ENCODE data around the gene CRYBG1.

The CRYBG1 gene

DNA sequence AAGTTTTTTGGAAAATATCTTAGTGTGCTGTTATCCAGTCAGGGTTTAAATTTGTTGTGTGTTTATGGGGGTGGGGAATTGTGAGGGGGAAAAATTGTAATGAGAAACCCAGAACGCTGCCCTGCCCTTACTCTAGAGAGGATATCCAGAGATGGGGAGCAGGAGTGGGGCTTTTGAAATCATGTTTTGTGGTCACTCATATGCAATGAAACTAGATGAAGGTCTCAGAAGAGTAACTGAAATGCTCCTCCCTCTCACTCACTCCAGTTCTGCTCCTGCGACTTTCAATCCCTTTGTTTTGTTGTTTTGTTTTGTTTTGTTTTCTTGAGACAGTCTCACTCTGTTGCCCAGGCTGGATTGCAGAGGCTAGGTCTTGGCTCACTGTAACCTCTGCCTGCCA is 100.0 kb downstream of the CRYBG1 start:
- DNase-seq (ENCODE audit: extremely low read depth, low read depth) = no peak
- TF ChIP-seq, protein P1, sequence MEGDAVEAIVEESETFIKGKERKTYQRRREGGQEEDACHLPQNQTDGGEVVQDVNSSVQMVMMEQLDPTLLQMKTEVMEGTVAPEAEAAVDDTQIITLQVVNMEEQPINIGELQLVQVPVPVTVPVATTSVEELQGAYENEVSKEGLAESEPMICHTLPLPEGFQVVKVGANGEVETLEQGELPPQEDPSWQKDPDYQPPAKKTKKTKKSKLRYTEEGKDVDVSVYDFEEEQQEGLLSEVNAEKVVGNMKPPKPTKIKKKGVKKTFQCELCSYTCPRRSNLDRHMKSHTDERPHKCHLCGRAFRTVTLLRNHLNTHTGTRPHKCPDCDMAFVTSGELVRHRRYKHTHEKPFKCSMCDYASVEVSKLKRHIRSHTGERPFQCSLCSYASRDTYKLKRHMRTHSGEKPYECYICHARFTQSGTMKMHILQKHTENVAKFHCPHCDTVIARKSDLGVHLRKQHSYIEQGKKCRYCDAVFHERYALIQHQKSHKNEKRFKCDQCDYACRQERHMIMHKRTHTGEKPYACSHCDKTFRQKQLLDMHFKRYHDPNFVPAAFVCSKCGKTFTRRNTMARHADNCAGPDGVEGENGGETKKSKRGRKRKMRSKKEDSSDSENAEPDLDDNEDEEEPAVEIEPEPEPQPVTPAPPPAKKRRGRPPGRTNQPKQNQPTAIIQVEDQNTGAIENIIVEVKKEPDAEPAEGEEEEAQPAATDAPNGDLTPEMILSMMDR (IDR thresholded peaks at IDR 0.05; ENCODE audit: low read depth, low read length) = no peak

DNA sequence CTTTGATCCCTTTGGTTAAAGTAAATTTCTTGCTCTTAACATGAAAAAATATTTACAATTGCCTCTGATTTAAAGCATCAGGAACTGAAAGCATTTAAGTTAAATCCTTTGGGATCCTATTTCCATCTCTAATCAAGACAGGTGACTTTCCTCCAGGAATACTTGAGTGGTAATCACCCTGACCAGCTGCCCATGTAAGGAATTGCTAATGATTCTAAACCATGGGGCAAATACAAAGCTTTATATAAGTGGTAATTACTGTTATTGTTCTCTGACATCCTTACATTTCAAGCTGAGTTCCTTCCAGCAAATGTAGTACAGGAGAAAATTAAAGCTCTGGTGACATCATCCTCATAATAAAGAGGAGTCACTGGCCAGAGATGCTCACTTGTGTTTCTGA is 100.6 kb downstream of the CRYBG1 start:
- DNase-seq (ENCODE audit: extremely low read depth, low read depth) = no peak
- TF ChIP-seq, protein P1 (IDR thresholded peaks at IDR 0.05; ENCODE audit: low read depth, low read length) = no peak

DNA sequence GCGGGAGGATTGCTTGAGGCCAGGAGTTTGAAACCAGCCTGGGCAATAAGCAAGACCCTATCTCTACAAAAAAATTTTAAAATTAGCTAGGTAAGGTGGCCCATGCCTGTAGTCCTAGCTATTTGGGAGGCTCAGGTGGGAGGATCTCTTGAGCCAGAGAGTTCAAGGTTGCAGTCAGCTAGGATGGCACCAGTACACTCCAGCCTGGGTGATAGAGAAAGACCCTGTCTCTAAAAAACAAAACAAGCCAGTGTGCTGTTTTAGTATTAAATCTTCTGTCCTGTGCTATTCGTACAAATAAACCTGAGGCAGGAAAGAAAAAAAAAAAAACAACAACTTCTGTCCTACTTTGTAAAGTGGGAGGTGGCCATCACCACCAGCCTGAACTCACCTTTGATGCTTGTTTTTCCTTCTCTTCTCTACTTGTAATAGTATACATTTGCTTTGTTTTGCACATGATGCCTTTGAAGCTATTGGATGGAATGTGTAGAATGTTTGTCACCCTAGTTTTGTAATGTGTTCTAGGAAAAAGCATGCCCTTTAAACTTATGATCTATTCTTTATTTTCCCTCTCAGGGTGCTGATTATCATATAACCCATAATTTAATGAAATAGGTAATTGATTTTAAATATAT is 102.5 kb downstream of the CRYBG1 start:
- no peak for DNase-seq (ENCODE audit: extremely low read depth, low read depth)
- TF ChIP-seq, protein P1 (IDR thresholded peaks at IDR 0.05; ENCODE audit: low read depth, low read length) = no peak

DNA sequence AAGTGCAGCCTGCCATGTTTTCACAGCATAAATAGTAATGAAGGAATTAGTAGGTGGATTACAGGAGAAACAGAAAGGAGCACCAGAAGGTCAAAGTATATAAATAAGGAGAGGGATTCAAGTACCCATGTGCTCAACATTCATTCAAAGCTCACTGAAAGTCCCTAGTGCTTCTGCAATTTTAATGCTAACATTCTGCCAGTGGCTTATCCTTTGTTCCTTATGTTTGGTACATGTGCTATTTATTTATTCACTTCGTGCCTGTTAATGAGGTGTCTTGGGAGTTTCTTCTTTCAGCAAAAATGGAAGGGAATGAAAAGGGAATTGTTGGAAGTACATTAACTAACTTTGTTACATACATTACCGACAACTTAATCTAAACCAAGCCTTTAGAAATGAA is 105.7 kb downstream of the CRYBG1 start:
- no peak for DNase-seq (ENCODE audit: extremely low read depth, low read depth)
- TF ChIP-seq, protein P1 (IDR thresholded peaks at IDR 0.05; ENCODE audit: low read depth, low read length) = no peak

DNA sequence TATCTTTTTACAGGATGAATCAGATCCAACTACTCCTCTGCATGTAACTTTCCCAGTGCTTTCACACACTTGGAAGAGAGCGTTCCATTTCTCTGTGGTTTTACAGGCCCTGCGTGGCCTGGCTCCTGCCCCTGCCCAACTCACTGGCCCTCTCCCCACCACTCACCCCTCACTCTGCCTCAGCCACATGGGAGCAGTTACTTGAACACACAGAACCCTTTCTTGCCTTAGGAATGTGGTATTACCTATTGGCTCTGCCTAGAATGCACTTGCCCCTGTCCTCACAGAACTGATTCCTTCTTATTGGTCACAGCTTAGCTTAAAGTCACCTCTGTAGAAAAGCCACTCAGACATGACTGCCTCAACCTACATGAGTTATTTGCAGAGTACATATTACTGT is 108.4 kb downstream of the CRYBG1 start:
- TF ChIP-seq, protein P1 (IDR thresholded peaks at IDR 0.05; ENCODE audit: low read depth, low read length) = no peak
- DNase-seq (ENCODE audit: extremely low read depth, low read depth) = no peak

DNA sequence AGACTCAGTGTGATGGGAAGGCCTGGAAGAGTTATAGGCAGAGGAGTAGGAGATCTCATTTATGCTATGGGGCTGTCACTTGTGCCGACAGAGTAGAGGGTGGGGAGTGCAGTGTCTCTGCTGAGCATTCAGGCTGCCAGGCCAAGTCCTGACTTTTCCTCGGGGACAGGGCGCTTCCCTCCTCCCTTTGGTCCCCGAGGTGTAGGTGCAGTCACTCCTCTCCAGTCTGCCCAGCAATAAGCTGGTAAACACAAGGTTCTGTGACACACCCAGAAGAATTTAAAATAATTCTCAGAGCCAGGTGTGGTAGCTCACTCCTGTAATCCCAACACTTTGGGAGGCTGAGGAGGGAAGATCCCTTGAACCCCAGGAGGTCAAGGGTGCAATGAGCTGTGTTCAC is 109.4 kb downstream of the CRYBG1 start:
- TF ChIP-seq, protein P1 (IDR thresholded peaks at IDR 0.05; ENCODE audit: low read depth, low read length) = no peak
- DNase-seq (ENCODE audit: extremely low read depth, low read depth) = no peak

DNA sequence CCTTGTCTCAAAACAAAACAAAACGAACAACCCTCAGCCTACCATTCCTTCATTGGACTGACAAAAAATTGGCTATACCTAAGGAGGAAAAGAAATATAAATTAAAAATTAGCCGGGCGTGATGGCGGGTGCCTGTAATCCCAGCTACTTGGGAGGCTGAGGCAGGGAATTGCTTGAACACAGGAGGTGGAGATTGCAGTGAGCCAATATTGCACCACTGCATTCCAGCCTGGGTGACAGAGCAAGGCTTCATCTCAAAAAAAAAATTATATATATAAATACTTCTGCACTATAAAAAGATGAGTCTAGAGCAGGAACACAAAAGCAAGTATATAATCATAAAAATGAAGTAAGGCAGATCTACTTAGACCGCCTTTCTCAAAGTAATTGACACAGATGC is 109.8 kb downstream of the CRYBG1 start:
- DNase-seq (ENCODE audit: extremely low read depth, low read depth) = no peak
- TF ChIP-seq, protein P1 (IDR thresholded peaks at IDR 0.05; ENCODE audit: low read depth, low read length) = no peak

All from AG09319 (cell line).